SK-N-DZ (cell line): ENCODE measurements around the gene HGFAC.

ENCODE experiments used
- DNase-seq: peaks from one replicate; pipeline ENCODE4 v3.0.0-alpha.2; 2015; ENCODE audit warnings: low spot score

The HGFAC gene

GRCh38 chr4:3485886-3486540 lies 44.2 kb downstream of the HGFAC start:
- DNase-seq, result no peak

- no peak for DNase-seq
Observed at GRCh38 chr4:3486541-3487540, 45.1 kb downstream of the HGFAC start.

GRCh38 chr4:3487861-3488260 lies 46.1 kb downstream of the HGFAC start:
- no peak for DNase-seq

- no peak for DNase-seq
Observed at GRCh38 chr4:3488820-3489219, 47.1 kb downstream of the HGFAC start.

GRCh38 chr4:3489451-3489962 lies 47.7 kb downstream of the HGFAC start:
- DNase-seq, result no peak

- DNase-seq, result no peak
Observed at GRCh38 chr4:3491681-3492405, 50.1 kb downstream of the HGFAC start.

- no peak for DNase-seq
Observed at GRCh38 chr4:3492741-3493719, 51.3 kb downstream of the HGFAC start.

GRCh38 chr4:3493720-3494461 lies 52.1 kb downstream of the HGFAC start:
- DNase-seq, result no peak

- DNase-seq, result no peak
Observed at GRCh38 chr4:3494462-3494871, 52.7 kb downstream of the HGFAC start.

GRCh38 chr4:3495204-3495975 lies 53.6 kb downstream of the HGFAC start:
- no peak for DNase-seq

- no peak for DNase-seq
Observed at GRCh38 chr4:3496021-3496420, 54.3 kb downstream of the HGFAC start.

GRCh38 chr4:3497095-3497494 lies 55.3 kb downstream of the HGFAC start:
- no peak for DNase-seq

GRCh38 chr4:3497523-3498389 lies 56.0 kb downstream of the HGFAC start:
- no peak for DNase-seq

- DNase-seq, result no peak
Observed at GRCh38 chr4:3498407-3498806, 56.6 kb downstream of the HGFAC start.
